Hepatocyte (in vitro differentiated cells): Measurements from ENCODE around the gene CSTPP1. TPM values are rescaled to one million over a fixed set of nuclear protein-coding genes. Genes with fewer than 3 reads are reported as not detected.

Experiments
- DNase-seq: peaks from one replicate; pipeline ENCODE4 v3.0.0-alpha.2; 2016; ENCODE audit warnings: low spot score
- H2AFZ ChIP-seq: fragments of 200-600 bp; sonication (generic); 2 replicates; pipeline ENCODE4 v1.6.0; 2016; ENCODE audit warnings: antibody characterized with exemption, mild to moderate bottlenecking
- H3K27ac ChIP-seq: fragments of 200-600 bp; sonication (generic); 2 replicates; pipeline ENCODE4 v1.5.1; 2016; ENCODE audit warnings: mild to moderate bottlenecking
- H3K27me3 ChIP-seq: fragments of 200-600 bp; sonication (generic); 2 replicates; pipeline ENCODE4 v1.6.1; 2016
- H3K36me3 ChIP-seq: fragments of 200-600 bp; sonication (generic); replicated peaks from 2 replicates; pipeline ENCODE4 v1.5.1; 2016; ENCODE audit warnings: low read depth; ENCODE audit not compliant: insufficient read depth
- H3K4me1 ChIP-seq: fragments of 200-600 bp; sonication (generic); 2 replicates; pipeline ENCODE4 v1.5.1; 2016; ENCODE audit warnings: mild to moderate bottlenecking, moderate library complexity; ENCODE audit not compliant: insufficient read depth
- H3K4me2 ChIP-seq: fragments of 200-600 bp; sonication (generic); 2 replicates; pipeline ENCODE4 v1.6.0; 2016
- H3K4me3 ChIP-seq: fragments of 200-600 bp; sonication (generic); 2 replicates; pipeline ENCODE4 v1.5.1; 2016; ENCODE audit warnings: mild to moderate bottlenecking
- H3K79me2 ChIP-seq: fragments of 200-600 bp; sonication (generic); 2 replicates; pipeline ENCODE4 v1.6.0; 2017; ENCODE audit warnings: mild to moderate bottlenecking
- H3K9me2 ChIP-seq: fragments of 200-600 bp; sonication (generic); replicated peaks from 2 replicates; pipeline ENCODE4 v1.6.0; 2017; ENCODE audit warnings: mild to moderate bottlenecking; ENCODE audit not compliant: insufficient read depth
- H3K9me3 ChIP-seq: fragments of 200-600 bp; sonication (generic); 2 replicates; pipeline ENCODE4 v1.5.1; 2016; ENCODE audit warnings: low read depth, mild to moderate bottlenecking
- H4K20me1 ChIP-seq: fragments of 200-600 bp; sonication (generic); 2 replicates; pipeline ENCODE4 v1.6.0; 2016; ENCODE audit warnings: mild to moderate bottlenecking; ENCODE audit not compliant: insufficient read depth, poor library complexity, severe bottlenecking
- CTCF ChIP-seq: fragments of 200-600 bp; sonication (generic); IDR thresholded peaks from 2 replicates; pipeline ENCODE4 v1.5.1; 2016; ENCODE audit warnings: antibody characterized with exemption, mild to moderate bottlenecking; ENCODE audit not compliant: poor library complexity
- EZH2 ChIP-seq: fragments of 200-600 bp; sonication (generic); IDR thresholded peaks from 2 replicates; pipeline ENCODE4 v1.6.1; 2016; ENCODE audit warnings: antibody characterized with exemption, mild to moderate bottlenecking, borderline replicate concordance
- EZH2phosphoT487 ChIP-seq: fragments of 200-600 bp; sonication (generic); IDR thresholded peaks from one replicate; pipeline ENCODE4 v1.6.1; 2018; ENCODE audit warnings: antibody characterized with exemption, mild to moderate bottlenecking, low read depth, moderate library complexity; ENCODE audit not compliant: unreplicated experiment, severe bottlenecking
- WGBS: methylation state at CpG from one replicate; pipeline ENCODE4 v1.1.6; 2016; ENCODE audit warnings: low lambda C conversion rate; ENCODE audit errors: missing lambda C conversion rate; 5-methylcytosine and 5-hydroxymethylcytosine counted together
- polyA plus RNA-seq: library from polyadenylated mRNA; unstranded; fragments of >200 nt; fragmentation: Nextera tagmentation; extraction: Ambion mirVana; gene quantifications from 2 replicates; pipeline ENCODE4 v1.2.1, GENCODE V29; 2016
- total RNA-seq: library from RNA; depleted of rRNA; stranded (reverse); fragments of >200 nt; gene quantifications from 2 replicates; pipeline ENCODE4 v1.2.3, GENCODE V29; 2014

CSTPP1 gene
- total and polyA plus RNA-seq, 2 experiments from 2014 or later, result 23.0 to 44.3 TPM

DNA sequence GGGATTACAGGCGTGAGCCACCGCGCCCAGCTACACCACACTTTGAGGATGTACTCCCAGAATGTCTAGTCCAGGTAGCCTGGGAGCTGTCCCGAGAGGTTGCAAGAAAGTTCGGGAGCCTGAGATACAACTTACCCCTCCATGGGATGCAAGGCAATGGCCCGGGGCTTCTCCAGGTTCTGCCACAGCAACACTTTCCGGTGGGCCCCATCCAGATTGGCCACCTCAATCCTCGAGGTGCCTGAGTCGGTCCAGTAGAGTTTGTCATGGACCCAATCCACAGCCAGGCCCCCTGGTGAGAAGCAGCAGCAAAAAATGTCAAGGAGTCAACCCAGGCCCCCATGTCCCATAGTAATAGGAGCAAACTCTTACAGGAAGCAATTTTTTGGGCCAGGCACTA is 43.7 kb upstream of the CSTPP1 start:
- DNase-seq, result no peak
- Histone ChIP-seq H2AFZ (no peak overlapping the region), H3K9me3 (no peaks in the 10 kb centered on the region), H3K27me3 (no peaks in the 10 kb centered on the region), H3K4me3 (no peak overlapping the region), H3K4me2 (no peak overlapping the region), H3K36me3 (no peaks in the 10 kb centered on the region), H3K27ac (no peak overlapping the region), H3K79me2 (no peaks in the 10 kb centered on the region), H4K20me1 (no peaks in the 10 kb centered on the region), H3K4me1 (no peaks in the 10 kb centered on the region), H3K9me2 (no peaks in the 10 kb centered on the region)
- no peak for TF ChIP-seq CTCF
- TF ChIP-seq EZH2phosphoT487, result no peak
- TF ChIP-seq EZH2, result no peak
- 92% methylated on average over 9 of the region's 9 CpGs for WGBS

DNA sequence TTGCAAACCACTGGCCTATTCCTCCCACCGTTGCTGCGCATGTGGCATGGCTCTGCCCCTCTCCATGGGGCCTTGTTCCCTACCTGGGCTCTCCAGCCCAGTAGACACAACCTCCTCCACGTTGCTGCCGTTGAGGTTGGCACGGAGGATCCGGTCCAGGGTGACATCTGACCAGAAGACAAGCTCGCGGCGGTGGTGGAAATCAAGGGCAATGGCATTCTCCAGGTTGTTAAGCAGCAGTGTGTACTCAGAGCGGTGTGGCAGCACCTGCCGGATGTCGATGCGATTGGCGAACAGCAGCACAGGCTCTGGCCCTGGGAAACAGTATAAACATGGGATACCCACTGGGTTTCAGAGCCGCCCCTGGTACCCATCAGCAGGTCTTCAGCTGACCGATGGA is 42.1 kb upstream of the CSTPP1 start:
- TF ChIP-seq EZH2phosphoT487 (no peak), EZH2 (no peak), CTCF (no peak)
- Histone ChIP-seq H3K36me3 (no peaks in the 10 kb centered on the region), H3K79me2 (no peaks in the 10 kb centered on the region), H3K27me3 (no peaks in the 10 kb centered on the region), H2AFZ (no peak overlapping the region), H3K4me2 (no peak overlapping the region), H4K20me1 (no peaks in the 10 kb centered on the region), H3K9me3 (no peaks in the 10 kb centered on the region), H3K27ac (no peak overlapping the region), H3K9me2 (no peaks in the 10 kb centered on the region), H3K4me3 (no peak overlapping the region), H3K4me1 (no peaks in the 10 kb centered on the region)
- 99% methylated on average over 16 of the region's 16 CpGs for WGBS
- no peak for DNase-seq

- H4K20me1 ChIP-seq, result no peaks in the 10 kb centered on the region
- TF ChIP-seq EZH2 (no peak), CTCF (no peak), EZH2phosphoT487 (no peak)
- no peak overlapping the region for H3K4me2 ChIP-seq
- DNase-seq, result no peak
- no peaks in the 10 kb centered on the region for H3K9me2 ChIP-seq
- no peaks in the 10 kb centered on the region for H3K9me3 ChIP-seq
- no peaks in the 10 kb centered on the region for H3K79me2 ChIP-seq
- no peak overlapping the region for H3K27ac ChIP-seq
- H3K4me3 ChIP-seq, result no peak overlapping the region
- 96% methylated on average over 10 of the region's 10 CpGs for WGBS
- H2AFZ ChIP-seq, result no peak overlapping the region
- H3K36me3 ChIP-seq, result no peaks in the 10 kb centered on the region
- H3K27me3 ChIP-seq, result no peaks in the 10 kb centered on the region
- H3K4me1 ChIP-seq, result no peaks in the 10 kb centered on the region
These were observed 41.6 kb upstream of the CSTPP1 start for GRCh38 chr11:46894961-46895360.

DNA sequence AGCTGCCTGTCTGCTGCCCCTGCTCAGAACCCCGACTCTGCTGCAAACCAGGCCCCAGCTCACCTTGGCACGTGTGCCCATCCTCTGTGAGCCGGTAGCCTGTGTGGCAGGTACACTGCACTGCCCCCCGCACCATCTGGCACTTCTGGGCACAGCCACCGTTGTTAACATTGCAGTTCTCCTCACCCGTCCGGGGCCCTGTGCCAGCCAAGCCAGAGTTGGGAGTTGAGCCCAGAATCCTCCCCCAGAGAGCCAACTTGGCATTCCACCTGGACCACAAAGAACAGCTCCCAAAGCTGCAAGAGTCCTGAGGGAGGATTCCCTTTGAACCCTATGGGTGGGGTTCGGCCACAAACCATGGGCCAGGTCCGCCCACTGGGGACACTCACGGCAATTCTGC is 40.7 kb upstream of the CSTPP1 start:
- TF ChIP-seq EZH2, result no peak
- no peak for TF ChIP-seq EZH2phosphoT487
- no peak for TF ChIP-seq CTCF
- WGBS, result 97% methylated on average over 10 of the region's 10 CpGs
- Histone ChIP-seq H3K27ac (no peak overlapping the region), H4K20me1 (no peaks in the 10 kb centered on the region), H3K4me1 (no peaks in the 10 kb centered on the region), H3K4me2 (no peak overlapping the region), H3K79me2 (no peaks in the 10 kb centered on the region), H2AFZ (no peak overlapping the region), H3K4me3 (no peak overlapping the region), H3K27me3 (no peaks in the 10 kb centered on the region), H3K36me3 (no peaks in the 10 kb centered on the region), H3K9me3 (no peaks in the 10 kb centered on the region), H3K9me2 (no peaks in the 10 kb centered on the region)
- no peak for DNase-seq
